Measurements from ENCODE around the gene DNER.
"Not testable (repeated sequence)": the region's sequence is repeated elsewhere in the genome, so short reads cannot be mapped to it uniquely, and the experiment has no call there.

DNA sequence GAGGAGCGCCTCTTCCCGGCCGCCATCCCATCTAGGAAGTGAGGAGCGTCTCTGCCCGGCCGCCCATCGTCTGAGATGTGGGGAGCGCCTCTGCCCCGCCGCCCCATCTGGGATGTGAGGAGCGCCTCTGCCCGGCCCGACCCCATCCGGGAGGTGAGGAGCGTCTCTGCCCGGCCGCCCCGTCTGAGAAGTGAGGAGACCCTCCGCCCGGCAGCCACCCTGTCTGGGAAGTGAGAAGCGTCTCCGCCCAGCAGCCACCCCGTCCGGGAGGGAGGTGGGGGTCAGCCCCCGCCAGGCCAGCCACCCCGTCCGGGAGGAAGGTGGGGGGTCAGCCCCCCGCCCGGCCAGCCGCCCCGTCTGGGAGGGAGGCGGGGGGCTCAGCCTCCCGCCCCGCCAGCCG, 28.3 kb upstream of the DNER start:
- TF ChIP-seq, protein P1, sequence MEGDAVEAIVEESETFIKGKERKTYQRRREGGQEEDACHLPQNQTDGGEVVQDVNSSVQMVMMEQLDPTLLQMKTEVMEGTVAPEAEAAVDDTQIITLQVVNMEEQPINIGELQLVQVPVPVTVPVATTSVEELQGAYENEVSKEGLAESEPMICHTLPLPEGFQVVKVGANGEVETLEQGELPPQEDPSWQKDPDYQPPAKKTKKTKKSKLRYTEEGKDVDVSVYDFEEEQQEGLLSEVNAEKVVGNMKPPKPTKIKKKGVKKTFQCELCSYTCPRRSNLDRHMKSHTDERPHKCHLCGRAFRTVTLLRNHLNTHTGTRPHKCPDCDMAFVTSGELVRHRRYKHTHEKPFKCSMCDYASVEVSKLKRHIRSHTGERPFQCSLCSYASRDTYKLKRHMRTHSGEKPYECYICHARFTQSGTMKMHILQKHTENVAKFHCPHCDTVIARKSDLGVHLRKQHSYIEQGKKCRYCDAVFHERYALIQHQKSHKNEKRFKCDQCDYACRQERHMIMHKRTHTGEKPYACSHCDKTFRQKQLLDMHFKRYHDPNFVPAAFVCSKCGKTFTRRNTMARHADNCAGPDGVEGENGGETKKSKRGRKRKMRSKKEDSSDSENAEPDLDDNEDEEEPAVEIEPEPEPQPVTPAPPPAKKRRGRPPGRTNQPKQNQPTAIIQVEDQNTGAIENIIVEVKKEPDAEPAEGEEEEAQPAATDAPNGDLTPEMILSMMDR (IDR thresholded peaks at IDR 0.05 in 4 of 5, conservative IDR thresholded peaks at IDR 0.05 in 1 of 5), result not testable (repeated sequence)
- not testable (repeated sequence) for TF ChIP-seq POLR2A (IDR thresholded peaks at IDR 0.05)

Measured in gastrocnemius medialis (tissue), 4 donors.